Superior temporal gyrus (tissue), 1 donor: Measurements from ENCODE around the gene GRAMD2B.
"Not testable (repeated sequence)": the region's sequence is repeated elsewhere in the genome, so short reads cannot be mapped to it uniquely, and the experiment has no call there.

Source experiments
- DNase-seq: peaks from one replicate; pipeline ENCODE4 v3.0.0-alpha.2; 2016; ENCODE audit errors: extremely low spot score

The GRAMD2B gene

GRCh38 chr5:126410623-126411022, 12.6 kb upstream of the GRAMD2B start:
- no peak for DNase-seq

GRCh38 chr5:126413856-126414255, 9.4 kb upstream of the GRAMD2B start:
- no peak for DNase-seq

GRCh38 chr5:126414874-126415502, 8.2 kb upstream of the GRAMD2B start:
- peak; percentile 81 for DNase-seq

- DNase-seq, result peak; percentile 13
These were observed 7.4 kb upstream of the GRAMD2B start for GRCh38 chr5:126415789-126416188.

- DNase-seq, result peak; percentile 55
These were observed 6.8 kb upstream of the GRAMD2B start for GRCh38 chr5:126416266-126416925.

- peak; percentile 27 for DNase-seq
These were observed 6.0 kb upstream of the GRAMD2B start for GRCh38 chr5:126417178-126417577.

- DNase-seq, result no peak
These were observed 4.1 kb upstream of the GRAMD2B start for GRCh38 chr5:126419102-126419501.

GRCh38 chr5:126428421-126428820, 5.2 kb downstream of the GRAMD2B start:
- no peak for DNase-seq

- no peak for DNase-seq
These were observed 7.4 kb downstream of the GRAMD2B start for GRCh38 chr5:126430631-126431030.

GRCh38 chr5:126433701-126434100, 10.5 kb downstream of the GRAMD2B start:
- DNase-seq, result peak; percentile 75

- no peak for DNase-seq
These were observed 12.1 kb downstream of the GRAMD2B start for GRCh38 chr5:126435261-126435660.

GRCh38 chr5:126435714-126436113, 12.5 kb downstream of the GRAMD2B start:
- DNase-seq, result no peak

- DNase-seq, result no peak
These were observed 14.5 kb downstream of the GRAMD2B start for GRCh38 chr5:126437721-126438120.

- no peak for DNase-seq
These were observed 15.1 kb downstream of the GRAMD2B start for GRCh38 chr5:126438267-126438666.

- DNase-seq, result no peak
These were observed 15.7 kb downstream of the GRAMD2B start for GRCh38 chr5:126438868-126439267.

- DNase-seq, result not testable (repeated sequence)
These were observed 16.5 kb downstream of the GRAMD2B start for GRCh38 chr5:126439724-126440123.

GRCh38 chr5:126441230-126441629, 18.0 kb downstream of the GRAMD2B start:
- DNase-seq, result no peak

GRCh38 chr5:126443374-126443851, 20.2 kb downstream of the GRAMD2B start:
- DNase-seq, result peak; percentile 90

- no peak for DNase-seq
These were observed 20.9 kb downstream of the GRAMD2B start for GRCh38 chr5:126444137-126444536.

GRCh38 chr5:126445502-126446174, 22.4 kb downstream of the GRAMD2B start:
- DNase-seq, result no peak

- no peak for DNase-seq
These were observed 23.5 kb downstream of the GRAMD2B start for GRCh38 chr5:126446498-126447224.

- DNase-seq, result no peak
These were observed 25.5 kb downstream of the GRAMD2B start for GRCh38 chr5:126448720-126449119.
